HepG2 (cell line): ENCODE results near the gene ENO3. TPM values are rescaled to one million over a fixed set of nuclear protein-coding genes. Genes with fewer than 3 reads are reported as not detected.

Experiments used
- BCL6 ChIP-seq: IDR thresholded peaks from 2 replicates; pipeline ENCODE4 v1.6.1; 2016; ENCODE audit warnings: missing genetic modification reagents, missing compliant biosample characterization
- CHD4 ChIP-seq: fragments of 200-600 bp; sonication (generic); IDR thresholded peaks from 2 replicates; pipeline ENCODE4 v1.7.0; 2017; ENCODE audit warnings: mild to moderate bottlenecking, low read length, borderline replicate concordance
- FOXA1 ChIP-seq, 2 experiments: fragments of 450-650 bp in 1 of 2; sonication (generic) in 1 of 2; formaldehyde crosslinking in 1 of 2; IDR thresholded peaks; 2 replicates each; pipeline versions ENCODE4 v1.4.0 to v1.6.1; 2016 to 2020; ENCODE audit warnings: missing genetic modification reagents in 1 of 2
- GABPB1 ChIP-seq: IDR thresholded peaks from 2 replicates; pipeline ENCODE4 v1.6.1; 2016; ENCODE audit warnings: mild to moderate bottlenecking, missing genetic modification reagents, moderate library complexity, missing compliant biosample characterization
- HDAC1 ChIP-seq: sonication (generic); formaldehyde crosslinking; IDR thresholded peaks from 2 replicates; pipeline ENCODE4 v1.5.1; 2020; ENCODE audit warnings: mild to moderate bottlenecking, missing genetic modification reagents
- IRF2 ChIP-seq: IDR thresholded peaks from 2 replicates; pipeline ENCODE4 v1.6.1; 2018; ENCODE audit warnings: missing genetic modification reagents, missing compliant biosample characterization
- JDP2 ChIP-seq: sonication (generic); formaldehyde crosslinking; IDR thresholded peaks from 2 replicates; pipeline ENCODE4 v1.8.1; 2022; ENCODE audit warnings: missing genetic modification reagents, borderline replicate concordance
- KLF12 ChIP-seq: sonication (generic); formaldehyde crosslinking; IDR thresholded peaks from 2 replicates; pipeline ENCODE4 v1.4.0; 2020; ENCODE audit warnings: missing genetic modification reagents, borderline replicate concordance
- MEF2D ChIP-seq: sonication (generic); formaldehyde crosslinking; IDR thresholded peaks from 2 replicates; pipeline ENCODE4 v1.5.1; 2020; ENCODE audit warnings: mild to moderate bottlenecking, missing genetic modification reagents
- PHB2 ChIP-seq: fragments of 450-650 bp; IDR thresholded peaks from 2 replicates; pipeline ENCODE4 v1.6.1; 2018; ENCODE audit not compliant: partially characterized antibody
- RAD21 ChIP-seq: fragments of 450-650 bp; formaldehyde crosslinking; IDR thresholded peaks from 2 replicates; pipeline ENCODE4 v1.5.0; 2020; ENCODE audit warnings: mild to moderate bottlenecking
- RELA ChIP-seq: sonication (generic); formaldehyde crosslinking; IDR thresholded peaks from 2 replicates; pipeline ENCODE4 v1.4.0; 2020; ENCODE audit warnings: missing genetic modification reagents
- SIN3A ChIP-seq: IDR thresholded peaks from 2 replicates; pipeline ENCODE4 v1.6.1; 2011; ENCODE audit warnings: low read depth, mild to moderate bottlenecking, control low read depth, low read length, borderline replicate concordance
- THAP11 ChIP-seq: IDR thresholded peaks from 2 replicates; pipeline ENCODE4 v1.6.1; 2016; ENCODE audit warnings: missing biosample characterization, missing genetic modification reagents
- ZNF331 ChIP-seq: sonication (generic); formaldehyde crosslinking; IDR thresholded peaks from 2 replicates; pipeline ENCODE4 v1.4.0; 2020; ENCODE audit warnings: missing genetic modification reagents
- ZNF460 ChIP-seq: sonication (generic); formaldehyde crosslinking; IDR thresholded peaks from 2 replicates; pipeline ENCODE4 v1.5.1; 2020; ENCODE audit warnings: missing genetic modification reagents, mild to moderate bottlenecking, borderline replicate concordance
- polyA plus RNA-seq, 8 experiments: library from polyadenylated mRNA; depleted of rRNA in 3 of 8; stranded (reverse) in 7 of 8; unstranded in 1 of 8; fragments of >200 nt; fragmentation: Illumina TruSeq in 4 of 8; extraction: Trizol in 4 of 8; gene quantifications; 2 replicates each; pipeline versions ENCODE4 v1.2.1 to v1.2.3, GENCODE V29; 2011 to 2016; ENCODE audit warnings: low read depth in 4 of 8, missing spikeins in 1 of 8, mixed read lengths in 1 of 8; ENCODE audit not compliant: insufficient read depth in 1 of 8
- total RNA-seq, 5 experiments: library from RNA; depleted of rRNA; stranded (reverse); fragments of >200 nt; fragmentation: Illumina TruSeq; extraction: Trizol; gene quantifications; 2 replicates each; pipeline ENCODE4 v1.2.3, GENCODE V29; 2016; ENCODE audit warnings: low read depth in 1 of 5
- TF ChIP-seq, protein P1 (sequence below): IDR thresholded peaks from 2 replicates; pipeline ENCODE4 v1.6.1; 2012; ENCODE audit warnings: inconsistent platforms
- TF ChIP-seq, protein P2 (sequence below): sonication (generic); formaldehyde crosslinking; IDR thresholded peaks from 2 replicates; pipeline ENCODE4 v1.5.1; 2020; ENCODE audit warnings: mild to moderate bottlenecking, missing genetic modification reagents
- TF ChIP-seq, protein P3 (sequence below): sonication (generic); formaldehyde crosslinking; IDR thresholded peaks from 2 replicates; pipeline ENCODE4 v1.4.0; 2020; ENCODE audit warnings: missing genetic modification reagents

Gene ENO3
- total and polyA plus RNA-seq, 2 of the 13 experiments (the other 11 are each of a cell fraction or from before 2014, with no cell fraction given): 59.8 to 69.8 TPM

DNA sequence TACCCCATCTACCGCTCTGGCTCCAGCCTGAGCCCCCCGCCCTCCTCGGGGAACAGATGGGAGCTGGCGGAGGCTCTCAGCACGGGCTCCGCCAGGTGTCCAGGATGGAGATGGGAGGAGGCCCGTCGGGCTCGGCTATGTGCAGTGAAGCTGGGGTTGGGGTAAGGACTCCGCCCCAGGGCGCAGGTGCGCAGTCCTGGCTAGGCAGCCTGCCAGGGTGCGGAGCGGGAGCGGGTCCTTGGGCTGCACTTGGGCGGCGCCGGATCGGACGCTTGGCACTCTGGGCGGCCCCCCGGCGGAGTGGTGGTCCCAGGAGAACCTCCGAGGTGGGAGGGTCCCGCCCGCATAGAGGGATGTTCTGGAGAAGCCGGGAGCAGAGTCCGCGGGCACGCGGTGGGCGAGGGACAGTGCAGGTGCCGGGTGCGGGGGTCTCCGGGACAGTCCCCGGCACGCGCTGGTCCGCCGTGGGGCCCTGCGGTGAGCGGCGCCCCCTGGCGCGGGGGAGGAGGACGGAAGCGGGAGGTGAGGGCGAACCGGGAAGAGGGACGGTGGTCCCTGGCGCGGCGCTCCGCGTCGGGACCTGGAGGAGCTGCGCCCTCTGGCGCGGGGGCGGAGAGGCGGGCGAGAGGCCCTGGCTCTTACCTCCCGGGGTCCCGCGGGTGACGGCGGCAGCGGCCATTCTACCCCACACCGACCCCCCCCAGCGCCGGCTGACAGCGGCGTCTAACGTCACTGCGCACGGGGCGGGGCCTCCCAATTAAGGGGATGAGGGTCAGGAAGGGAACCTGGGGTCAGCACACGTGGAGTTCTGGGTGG lies 36.2 kb downstream of the ENO3 start, which contains the start of gene CAMTA2 (continued):
- TF ChIP-seq, protein P1, sequence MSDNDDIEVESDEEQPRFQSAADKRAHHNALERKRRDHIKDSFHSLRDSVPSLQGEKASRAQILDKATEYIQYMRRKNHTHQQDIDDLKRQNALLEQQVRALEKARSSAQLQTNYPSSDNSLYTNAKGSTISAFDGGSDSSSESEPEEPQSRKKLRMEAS: peak; percentile 83
- TF ChIP-seq, protein P2, sequence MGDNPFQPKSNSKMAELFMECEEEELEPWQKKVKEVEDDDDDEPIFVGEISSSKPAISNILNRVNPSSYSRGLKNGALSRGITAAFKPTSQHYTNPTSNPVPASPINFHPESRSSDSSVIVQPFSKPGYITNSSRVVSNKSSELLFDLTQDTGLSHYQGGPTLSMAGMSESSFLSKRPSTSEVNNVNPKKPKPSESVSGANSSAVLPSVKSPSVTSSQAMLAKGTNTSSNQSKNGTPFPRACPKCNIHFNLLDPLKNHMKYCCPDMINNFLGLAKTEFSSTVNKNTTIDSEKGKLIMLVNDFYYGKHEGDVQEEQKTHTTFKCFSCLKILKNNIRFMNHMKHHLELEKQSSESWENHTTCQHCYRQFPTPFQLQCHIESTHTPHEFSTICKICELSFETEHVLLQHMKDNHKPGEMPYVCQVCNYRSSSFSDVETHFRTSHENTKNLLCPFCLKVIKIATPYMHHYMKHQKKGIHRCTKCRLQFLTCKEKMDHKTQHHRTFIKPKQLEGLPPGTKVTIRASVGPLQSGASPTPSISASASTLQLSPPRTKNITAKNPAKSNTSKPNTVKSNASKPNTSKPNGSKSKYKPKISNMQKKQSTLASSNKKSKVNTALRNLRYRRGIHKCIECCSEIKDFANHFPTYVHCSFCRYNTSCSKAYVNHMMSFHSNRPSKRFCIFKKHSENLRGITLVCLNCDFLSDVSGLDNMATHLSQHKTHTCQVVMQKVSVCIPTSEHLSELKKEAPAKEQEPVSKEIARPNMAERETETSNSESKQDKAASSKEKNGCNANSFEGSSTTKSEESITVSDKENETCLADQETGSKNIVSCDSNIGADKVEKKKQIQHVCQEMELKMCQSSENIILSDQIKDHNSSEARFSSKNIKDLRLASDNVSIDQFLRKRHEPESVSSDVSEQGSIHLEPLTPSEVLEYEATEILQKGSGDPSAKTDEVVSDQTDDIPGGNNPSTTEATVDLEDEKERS (CRISPR knock-in tag): no peak
- TF ChIP-seq MEF2D (CRISPR knock-in tag) (no peak), THAP11 (peak; percentile 87), BCL6 (CRISPR knock-in tag) (no peak; the same call in 1 of the 2 replicates), ZNF460 (CRISPR knock-in tag) (peak; percentile 64), HDAC1 (CRISPR knock-in tag) (peak; percentile 92), KLF12 (CRISPR knock-in tag) (peak; percentile 88; the same call in 1 of the 2 replicates), RAD21 (CRISPR knock-in tag) (peak; percentile 85), JDP2 (no peak), IRF2 (CRISPR knock-in tag) (0 out of 2 replicates have a peak, but pooled peaks have one; percentile 44), FOXA1 (IDR thresholded peaks at IDR 0.05) (no peak), FOXA1 (CRISPR knock-in tag; IDR thresholded peaks at IDR 0.05) (no peak), ZNF331 (CRISPR knock-in tag) (0 out of 2 replicates have a peak, but pooled peaks have one; percentile 67), PHB2 (no peak), GABPB1 (peak; percentile 94), CHD4 (0 out of 2 replicates have a peak, but pooled peaks have one; percentile 31), RELA (0 out of 2 replicates have a peak, but pooled peaks have one; percentile 76), SIN3A (0 out of 2 replicates have a peak, but pooled peaks have one; percentile 47)
- TF ChIP-seq, protein P3, sequence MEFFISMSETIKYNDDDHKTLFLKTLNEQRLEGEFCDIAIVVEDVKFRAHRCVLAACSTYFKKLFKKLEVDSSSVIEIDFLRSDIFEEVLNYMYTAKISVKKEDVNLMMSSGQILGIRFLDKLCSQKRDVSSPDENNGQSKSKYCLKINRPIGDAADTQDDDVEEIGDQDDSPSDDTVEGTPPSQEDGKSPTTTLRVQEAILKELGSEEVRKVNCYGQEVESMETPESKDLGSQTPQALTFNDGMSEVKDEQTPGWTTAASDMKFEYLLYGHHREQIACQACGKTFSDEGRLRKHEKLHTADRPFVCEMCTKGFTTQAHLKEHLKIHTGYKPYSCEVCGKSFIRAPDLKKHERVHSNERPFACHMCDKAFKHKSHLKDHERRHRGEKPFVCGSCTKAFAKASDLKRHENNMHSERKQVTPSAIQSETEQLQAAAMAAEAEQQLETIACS (CRISPR knock-in tag): peak; percentile 63
